ENCODE results near the gene PIMREG.

The PIMREG gene

DNA sequence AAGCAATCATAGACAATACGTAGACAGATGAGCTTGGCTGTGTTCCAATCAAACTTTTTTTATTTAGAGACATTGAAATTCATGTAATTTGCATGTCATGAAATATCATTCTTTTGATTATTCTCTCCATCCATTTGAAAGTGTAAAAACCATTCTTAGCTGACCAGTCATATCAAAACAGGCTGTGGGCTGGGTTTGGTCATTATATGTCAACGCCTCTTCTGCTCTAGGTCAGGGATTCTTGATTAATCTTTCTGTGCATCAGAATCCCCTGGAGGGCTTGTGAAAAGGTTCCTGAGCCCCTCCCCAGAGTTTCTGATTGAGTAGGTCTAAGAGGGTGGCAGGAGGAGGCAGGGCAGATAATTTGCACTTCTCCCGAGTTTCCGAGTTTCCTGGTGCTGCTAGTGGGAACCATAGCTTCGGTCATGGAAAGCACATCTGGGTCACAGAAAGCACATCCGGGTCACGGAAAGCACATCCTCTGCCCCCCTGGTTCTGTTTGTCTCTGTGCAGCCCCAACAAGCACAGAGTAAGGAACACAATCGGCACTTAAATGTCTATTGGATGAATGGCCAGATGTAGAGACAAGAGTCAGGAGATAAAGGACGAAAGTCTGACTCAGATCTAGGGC lies 16.4 kb downstream of the PIMREG start:
- in situ Hi-C loops (cut with MboI; ENCODE audit: low sequenced_read_pairs, unreplicated experiment): no loop called here
- TF ChIP-seq, protein P1, sequence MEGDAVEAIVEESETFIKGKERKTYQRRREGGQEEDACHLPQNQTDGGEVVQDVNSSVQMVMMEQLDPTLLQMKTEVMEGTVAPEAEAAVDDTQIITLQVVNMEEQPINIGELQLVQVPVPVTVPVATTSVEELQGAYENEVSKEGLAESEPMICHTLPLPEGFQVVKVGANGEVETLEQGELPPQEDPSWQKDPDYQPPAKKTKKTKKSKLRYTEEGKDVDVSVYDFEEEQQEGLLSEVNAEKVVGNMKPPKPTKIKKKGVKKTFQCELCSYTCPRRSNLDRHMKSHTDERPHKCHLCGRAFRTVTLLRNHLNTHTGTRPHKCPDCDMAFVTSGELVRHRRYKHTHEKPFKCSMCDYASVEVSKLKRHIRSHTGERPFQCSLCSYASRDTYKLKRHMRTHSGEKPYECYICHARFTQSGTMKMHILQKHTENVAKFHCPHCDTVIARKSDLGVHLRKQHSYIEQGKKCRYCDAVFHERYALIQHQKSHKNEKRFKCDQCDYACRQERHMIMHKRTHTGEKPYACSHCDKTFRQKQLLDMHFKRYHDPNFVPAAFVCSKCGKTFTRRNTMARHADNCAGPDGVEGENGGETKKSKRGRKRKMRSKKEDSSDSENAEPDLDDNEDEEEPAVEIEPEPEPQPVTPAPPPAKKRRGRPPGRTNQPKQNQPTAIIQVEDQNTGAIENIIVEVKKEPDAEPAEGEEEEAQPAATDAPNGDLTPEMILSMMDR (IDR thresholded peaks at IDR 0.05; ENCODE audit: borderline replicate concordance, control extremely low read depth, extremely low read depth, insufficient read depth, missing control alignments): no peak
- no peak for DNase-seq (ENCODE audit: low spot score)

DNA sequence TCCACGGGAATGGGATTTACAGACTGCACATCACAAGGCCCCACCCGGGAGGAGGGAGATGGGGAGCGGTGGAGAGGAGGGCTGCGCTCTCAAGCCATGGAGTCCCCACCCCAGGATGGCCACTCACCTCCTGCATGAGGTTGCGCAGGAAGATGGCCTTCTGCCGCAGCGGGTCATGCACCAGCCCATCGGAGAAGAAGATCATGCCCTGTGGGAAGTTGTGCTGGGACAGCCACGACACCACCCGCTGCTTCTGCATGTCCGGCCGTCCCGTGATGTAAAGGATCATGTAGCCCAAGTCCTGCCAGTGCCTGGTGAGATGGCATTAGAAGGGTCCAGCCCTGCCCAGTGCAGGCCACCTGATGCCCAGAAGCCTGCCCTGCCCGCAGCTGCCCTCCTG lies 17.0 kb downstream of the PIMREG start:
- TF ChIP-seq, protein P1 (IDR thresholded peaks at IDR 0.05; ENCODE audit: borderline replicate concordance, control extremely low read depth, extremely low read depth, insufficient read depth, missing control alignments): no peak
- in situ Hi-C loops (cut with MboI; ENCODE audit: low sequenced_read_pairs, unreplicated experiment): no loop called here
- DNase-seq (ENCODE audit: low spot score): no peak

DNA sequence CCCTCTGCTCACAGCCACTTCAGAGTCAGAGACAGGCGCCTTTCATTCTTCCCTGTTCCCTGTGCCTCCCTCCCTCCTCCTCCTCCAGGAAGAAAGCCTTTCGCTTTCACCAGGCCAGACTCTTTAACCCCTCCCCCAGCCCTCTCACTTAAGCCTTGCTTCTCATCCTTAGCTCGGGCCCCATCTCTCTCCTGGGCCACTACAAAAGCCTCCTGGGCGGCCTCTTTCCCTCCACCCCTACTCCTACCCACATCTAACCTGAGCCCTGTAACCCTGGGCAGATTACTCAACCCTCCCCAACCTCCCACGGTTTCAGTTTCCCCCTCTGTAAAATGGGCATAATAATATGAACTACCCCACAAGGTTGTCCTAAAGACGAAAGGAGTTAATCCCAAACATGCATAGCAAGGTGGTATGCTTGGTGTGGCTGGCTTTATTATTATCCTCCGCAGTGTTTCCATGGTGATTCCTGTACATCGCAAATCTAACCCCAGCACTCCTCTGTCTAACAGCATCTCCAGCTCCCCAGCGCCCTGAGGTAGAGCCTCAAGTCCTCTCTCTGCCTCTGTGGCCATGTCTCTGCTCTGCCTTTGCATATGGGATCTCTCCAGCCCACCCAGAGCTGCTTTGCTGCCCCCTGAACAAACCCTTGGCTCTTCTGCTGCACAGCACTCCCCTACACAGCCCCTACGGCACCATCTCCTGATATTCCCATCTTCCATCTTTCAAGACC lies 17.7 kb downstream of the PIMREG start:
- TF ChIP-seq, protein P1 (IDR thresholded peaks at IDR 0.05; ENCODE audit: borderline replicate concordance, control extremely low read depth, extremely low read depth, insufficient read depth, missing control alignments): no peak
- in situ Hi-C loops (cut with MboI; ENCODE audit: low sequenced_read_pairs, unreplicated experiment): no loop called here
- DNase-seq (ENCODE audit: low spot score): no peak

DNA sequence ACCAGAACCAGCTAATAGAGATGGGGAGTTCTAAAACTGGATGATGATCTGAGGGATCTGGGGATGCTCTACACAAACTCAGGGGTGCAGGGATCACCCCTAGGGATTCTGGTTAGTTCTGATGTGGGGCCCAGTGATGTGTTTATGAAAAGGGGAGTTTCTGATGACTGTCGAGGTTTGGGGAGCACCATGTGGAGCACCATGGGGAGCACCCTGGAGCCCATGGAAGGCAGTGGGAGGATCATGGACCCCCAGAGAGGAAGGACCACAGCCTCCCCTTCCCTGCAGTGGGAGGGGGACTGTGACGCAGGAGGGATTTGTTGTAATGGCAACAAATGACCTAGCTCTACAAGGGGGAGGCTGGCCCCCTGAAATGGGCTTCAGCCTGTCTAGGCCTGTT lies 18.4 kb downstream of the PIMREG start:
- DNase-seq (ENCODE audit: low spot score): no peak
- TF ChIP-seq, protein P1 (IDR thresholded peaks at IDR 0.05; ENCODE audit: borderline replicate concordance, control extremely low read depth, extremely low read depth, insufficient read depth, missing control alignments): no peak
- in situ Hi-C loops (cut with MboI; ENCODE audit: low sequenced_read_pairs, unreplicated experiment): no loop called here

DNA sequence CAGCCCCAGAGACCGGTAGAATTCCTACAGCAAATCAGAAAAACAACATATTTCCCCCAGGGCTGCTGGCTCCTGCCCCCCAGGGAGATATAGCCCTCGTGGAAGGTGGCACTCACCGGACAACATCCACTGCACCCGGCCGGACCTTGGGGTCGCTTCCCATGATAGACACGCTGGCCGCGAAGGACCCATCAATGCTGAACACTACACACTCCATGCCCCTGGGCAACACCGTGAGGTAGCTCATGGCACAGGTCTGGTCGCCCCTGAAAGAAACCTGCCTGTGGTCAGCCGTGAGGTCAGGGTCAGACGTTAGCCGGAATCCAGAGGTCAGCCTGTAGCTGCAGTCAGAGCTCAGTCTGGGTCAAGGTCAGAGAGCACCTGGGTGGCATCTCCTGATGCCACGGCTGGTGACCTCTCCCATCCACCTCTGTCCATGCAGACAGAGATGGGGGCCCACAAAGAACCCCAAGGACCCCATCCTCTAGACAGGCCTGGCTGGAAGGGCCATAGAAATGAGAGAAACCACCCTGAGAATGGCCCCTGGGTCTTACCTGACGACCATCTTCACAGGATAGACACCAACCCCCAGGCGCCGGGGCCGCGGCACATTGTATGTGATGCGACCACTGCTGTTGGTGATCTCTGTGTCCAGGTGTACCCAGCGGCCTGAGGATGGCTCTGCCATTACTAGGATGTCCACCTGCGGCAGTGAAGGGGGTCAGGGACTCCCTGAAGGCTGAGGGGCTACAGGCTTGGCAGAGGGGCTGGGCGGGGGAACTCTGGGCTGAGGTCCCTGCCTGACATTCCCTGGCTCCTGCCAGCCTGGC lies 19.6 kb downstream of the PIMREG start:
- no peak for DNase-seq (ENCODE audit: low spot score)
- TF ChIP-seq, protein P1 (IDR thresholded peaks at IDR 0.05; ENCODE audit: borderline replicate concordance, control extremely low read depth, extremely low read depth, insufficient read depth, missing control alignments): no peak
- in situ Hi-C loops (cut with MboI; ENCODE audit: low sequenced_read_pairs, unreplicated experiment): no loop called here

DNA sequence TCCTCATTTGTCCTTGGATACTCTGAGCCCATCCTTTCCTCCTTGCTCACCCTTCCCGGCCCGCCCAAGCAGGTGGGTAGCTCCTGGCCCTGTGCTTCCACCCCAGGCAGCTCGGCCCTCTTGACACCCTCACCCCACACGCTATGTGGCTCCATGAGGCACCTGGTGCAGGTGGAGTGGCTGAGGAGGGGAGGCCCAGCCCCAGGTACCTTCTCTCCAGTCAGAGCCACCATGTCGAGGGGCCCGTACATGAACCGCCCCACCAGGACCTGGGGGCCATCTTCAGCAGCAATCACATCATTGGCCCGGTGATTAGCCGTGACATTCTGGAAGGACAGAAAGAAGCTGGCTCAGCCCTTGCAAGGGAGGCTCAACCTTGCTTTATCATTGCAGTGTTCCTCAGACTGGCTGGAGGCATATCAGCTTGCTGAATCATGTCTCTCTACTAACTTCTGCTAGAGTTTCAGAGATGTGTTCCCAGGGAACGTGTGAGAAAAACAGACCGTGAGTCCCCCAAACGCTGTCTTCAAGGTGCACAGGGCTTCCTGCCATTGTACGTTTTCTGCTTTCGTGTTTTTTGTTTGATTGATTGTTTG lies 20.3 kb downstream of the PIMREG start:
- TF ChIP-seq, protein P1 (IDR thresholded peaks at IDR 0.05; ENCODE audit: borderline replicate concordance, control extremely low read depth, extremely low read depth, insufficient read depth, missing control alignments): no peak
- no peak for DNase-seq (ENCODE audit: low spot score)
- in situ Hi-C loops (cut with MboI; ENCODE audit: low sequenced_read_pairs, unreplicated experiment): no loop called here

Data from GM13976 (cell line).